GM18526 (cell line): ENCODE measurements around the gene MCC.

Source experiments
- POLR2A ChIP-seq: IDR thresholded peaks from 3 replicates; pipeline ENCODE4 v1.6.1; 2011; ENCODE audit not compliant: insufficient read length; ENCODE audit errors: extremely low read depth

The MCC gene

DNA sequence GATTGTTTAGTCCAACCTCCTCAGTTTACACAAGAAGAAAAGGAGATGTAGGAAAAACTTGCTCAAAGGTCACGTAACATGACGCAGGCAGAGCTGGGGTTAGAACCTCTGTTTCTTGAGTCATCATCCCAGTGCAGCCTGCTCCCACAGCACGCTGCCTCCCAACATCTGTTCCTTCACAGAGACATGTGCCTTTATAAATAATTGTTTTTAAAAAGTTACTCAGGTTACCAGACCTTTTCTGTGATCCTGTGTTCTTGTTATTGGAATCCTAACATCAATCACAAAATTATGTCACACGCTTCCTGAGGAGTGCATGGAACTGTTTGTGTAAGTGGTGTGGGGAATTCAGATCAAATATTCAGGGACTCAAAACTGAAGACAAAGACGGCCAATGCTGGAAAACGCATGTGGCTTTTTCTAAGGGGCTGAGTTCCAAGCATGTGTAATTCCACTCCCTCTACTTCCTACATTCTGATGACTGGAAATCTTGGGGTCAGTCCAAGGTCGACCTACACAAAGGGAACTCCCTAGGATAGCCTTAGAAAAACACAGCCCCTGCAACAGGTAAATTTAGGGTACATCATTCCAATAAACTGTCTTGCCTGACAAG lies 237.8 kb downstream of the MCC start:
- no peak for TF ChIP-seq POLR2A

DNA sequence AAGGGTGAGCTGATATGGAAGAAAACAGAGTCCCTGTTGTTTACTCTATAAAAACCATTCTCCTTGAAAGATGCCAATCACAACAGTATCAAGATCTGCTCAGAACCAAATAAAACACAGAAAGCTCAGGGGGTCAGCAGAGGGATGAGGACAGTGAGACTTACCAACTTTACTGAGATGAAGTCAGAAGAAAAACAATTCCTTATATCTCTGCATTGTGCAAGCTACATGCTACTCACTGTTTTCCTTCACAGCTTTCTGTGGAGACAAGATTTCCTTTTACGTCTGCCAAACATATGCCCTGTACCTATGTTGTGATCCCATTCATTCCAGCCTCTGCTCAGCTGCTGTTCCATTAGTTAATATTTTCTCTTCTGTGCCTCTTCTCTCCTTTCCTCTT lies 239.0 kb downstream of the MCC start:
- no peak for TF ChIP-seq POLR2A

DNA sequence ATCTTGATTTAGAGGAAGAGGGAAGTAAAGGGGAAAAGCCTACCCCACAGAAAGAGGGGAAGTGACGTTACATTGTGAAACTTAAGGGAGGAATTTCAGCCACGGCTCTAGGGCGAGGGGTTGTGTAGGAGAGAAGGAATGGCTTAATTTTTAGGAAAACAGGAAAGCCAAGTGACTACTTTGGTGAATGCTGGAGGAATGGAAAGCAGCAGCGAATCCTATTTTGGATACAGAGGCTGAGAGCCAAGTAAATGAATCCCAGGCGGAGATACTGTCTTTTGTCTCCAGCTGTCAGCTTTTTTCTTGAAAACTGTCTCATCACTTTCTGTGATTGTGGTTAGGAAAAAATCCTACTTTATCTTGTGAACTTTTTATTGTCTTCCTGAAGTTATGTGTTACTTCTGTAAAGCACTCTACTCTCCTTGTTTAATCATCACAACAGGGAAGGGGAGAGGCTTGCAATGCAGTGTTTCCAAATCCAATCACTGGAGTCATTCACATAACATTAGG lies 241.8 kb downstream of the MCC start:
- TF ChIP-seq POLR2A, result no peak

DNA sequence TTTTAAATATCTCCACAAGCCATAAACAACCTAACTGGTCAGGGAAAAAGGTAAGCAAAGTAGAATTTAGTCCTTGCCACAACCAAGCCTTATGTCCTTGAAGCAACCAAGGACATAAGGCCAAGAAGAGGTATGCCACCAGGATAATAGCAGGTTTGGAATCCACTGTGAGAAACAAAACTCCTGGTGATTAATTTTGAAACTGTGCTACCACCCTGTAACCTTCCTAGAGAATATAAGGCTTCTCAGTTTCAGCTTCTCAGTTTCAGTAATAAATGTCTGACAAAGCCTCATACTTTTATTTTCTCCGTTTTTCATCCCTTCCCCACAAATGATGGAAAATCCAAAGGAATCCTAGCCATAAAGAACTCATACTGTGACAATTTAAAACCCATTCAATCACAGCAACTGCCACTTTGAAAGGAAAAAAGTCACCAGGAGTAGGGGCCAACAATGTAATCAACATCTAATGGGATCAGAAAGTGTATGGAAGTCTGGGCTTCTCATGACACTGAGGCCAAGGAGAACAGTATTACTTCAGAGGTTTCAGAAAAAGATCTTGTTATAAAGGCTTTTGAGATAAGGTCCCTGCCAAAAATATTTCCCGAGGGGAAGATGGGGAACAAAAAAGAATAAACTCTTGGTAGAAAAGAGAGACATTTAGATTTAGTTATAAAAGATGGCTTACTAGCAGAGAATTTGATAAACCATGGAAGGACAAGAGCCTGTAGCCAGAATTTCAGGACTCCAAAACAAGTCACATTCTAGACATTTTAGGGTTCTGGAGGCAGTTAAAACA lies 242.6 kb downstream of the MCC start:
- no peak for TF ChIP-seq POLR2A

DNA sequence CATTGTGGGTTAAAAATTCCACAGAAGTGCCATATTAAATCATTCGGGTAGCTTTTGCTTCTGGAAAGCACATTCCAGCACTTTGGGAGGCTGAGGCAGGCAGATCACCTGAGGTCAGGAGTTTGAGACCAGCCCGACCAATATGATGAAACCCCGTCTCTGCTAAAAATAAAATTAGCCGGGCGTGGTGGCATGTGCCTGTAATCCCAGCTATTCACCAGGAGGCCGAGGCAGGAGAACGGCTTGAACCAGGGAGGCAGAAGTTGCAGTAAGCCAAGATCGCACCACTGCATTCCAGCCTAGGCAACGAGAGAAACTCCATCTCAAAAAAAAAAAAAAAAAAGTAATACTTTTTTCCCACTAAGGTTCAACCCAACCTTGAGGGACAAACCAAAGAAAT lies 243.3 kb downstream of the MCC start:
- TF ChIP-seq POLR2A, result no peak

DNA sequence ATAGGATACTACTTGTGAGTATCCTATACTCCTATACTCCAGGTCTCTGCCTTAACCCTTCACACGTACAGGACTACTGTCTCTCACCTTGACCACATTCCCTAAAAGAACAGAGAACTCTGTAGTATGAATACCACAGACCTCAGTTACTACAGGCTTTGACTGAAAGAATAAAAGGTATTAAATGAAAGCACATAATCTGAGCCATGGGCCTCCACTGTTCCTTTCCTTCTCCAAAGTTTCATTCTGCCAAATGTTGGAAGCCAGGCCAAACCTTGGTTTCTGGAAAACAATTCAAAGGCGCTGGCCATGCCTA lies 244.9 kb downstream of the MCC start:
- no peak for TF ChIP-seq POLR2A

DNA sequence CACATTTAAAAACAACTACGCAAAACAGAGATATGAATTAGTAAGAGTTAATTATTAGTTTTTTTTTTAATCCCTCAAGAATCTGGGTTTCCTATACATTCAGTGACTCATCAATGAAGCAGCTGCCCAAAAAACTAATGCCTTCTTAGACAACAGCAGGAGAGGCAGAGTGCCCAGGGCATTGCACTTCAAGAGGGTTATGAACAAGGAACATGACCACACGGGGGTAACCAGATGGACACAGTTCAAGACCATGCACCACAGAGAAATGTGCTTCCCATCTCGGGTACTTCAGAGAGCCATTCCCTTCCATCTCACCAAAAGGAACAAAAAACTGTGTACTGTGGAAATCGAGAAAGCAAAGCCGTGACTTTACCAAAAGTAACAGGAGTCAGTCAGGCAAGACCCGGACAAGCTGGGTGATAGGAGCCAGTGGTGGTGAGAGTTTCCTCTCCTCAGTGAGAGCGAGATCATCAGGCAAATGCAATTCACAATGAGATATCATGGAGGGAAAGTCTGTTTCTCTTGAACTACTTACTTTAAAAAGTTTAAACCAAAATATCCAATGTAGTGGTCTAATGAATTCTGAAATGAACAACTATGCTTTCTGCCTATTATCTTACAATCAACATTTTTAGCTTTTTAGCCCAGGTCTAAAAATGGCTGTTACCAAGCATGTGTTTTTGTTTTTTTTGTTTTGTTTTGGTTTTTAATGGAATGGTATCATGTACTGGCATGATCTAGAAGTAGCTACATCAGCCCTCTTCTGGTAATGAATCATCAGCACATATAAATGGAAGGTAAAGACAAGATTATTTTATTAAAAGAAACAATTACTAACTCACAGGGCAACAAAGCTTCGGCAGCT lies 245.5 kb downstream of the MCC start:
- no peak for TF ChIP-seq POLR2A

DNA sequence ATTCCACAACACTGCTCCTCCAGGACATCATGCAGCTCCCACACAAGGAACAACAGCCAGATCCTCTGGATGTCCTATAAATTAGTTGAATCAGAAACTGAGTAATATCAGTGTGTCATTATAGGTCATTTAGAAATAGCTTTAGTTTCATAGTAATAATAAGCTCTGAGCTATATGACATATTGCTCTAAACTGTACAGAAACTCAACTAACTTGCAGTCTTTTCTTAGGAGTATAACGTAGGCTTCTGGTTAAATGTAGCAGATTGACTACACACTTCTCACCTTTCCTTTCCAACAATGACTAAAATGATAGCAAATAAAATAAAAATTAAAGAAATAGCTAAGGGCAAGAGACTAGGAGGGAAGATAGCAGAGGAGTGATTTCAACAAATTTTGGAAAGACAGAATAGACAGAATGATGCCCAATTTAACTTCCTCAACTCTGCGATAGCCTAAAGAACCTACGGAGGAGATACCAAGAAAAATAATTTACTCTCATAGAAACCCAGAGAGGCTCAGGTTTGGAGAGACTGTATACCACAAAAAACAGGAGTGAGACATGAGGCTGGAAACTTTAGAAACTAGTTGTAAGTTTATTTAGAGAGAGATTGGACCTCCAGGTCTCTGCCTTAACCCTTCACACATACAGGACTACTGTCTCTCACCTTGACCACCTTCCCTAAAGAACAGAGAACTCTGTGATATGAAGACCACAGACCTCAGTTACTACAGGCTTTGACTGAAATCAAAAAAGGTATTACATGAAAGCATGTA lies 247.1 kb downstream of the MCC start:
- no peak for TF ChIP-seq POLR2A

DNA sequence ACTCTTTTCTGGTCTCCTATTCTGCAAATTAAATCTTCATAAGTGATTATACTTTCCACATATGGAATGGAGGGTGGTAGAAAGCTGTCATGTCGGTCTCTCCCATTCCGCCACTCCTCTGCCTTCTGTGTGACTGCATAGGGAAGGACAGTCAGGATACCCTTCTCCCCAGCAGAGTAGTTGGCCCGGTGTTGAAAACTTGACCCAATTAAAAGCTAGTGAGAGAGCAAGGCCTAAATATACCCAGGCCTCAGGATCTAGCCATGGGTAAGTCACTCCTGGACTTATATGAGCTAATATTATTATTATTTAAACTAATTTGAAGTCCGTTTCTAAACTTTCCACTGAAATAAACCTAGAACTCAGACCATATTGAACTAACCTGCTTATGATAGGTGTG lies 248.2 kb downstream of the MCC start:
- TF ChIP-seq POLR2A, result no peak

DNA sequence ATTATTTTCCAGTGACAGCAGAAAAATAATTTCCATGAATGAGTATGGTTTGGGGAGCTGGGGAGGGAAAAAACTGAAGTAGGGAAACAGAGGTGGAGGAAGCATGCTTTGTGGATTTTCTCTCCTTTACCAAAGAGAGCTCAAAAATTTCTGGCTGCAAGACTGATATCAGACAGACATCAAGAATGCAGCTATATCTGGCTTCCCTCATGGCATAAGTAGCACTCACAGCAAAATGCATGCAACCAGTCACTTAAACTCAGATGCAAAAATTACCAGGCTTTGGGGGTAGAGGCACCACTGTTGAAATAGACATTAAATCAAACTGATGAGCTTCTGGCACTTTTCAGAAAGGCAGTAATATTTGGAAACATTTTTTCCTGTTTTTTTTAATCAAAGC lies 250.4 kb downstream of the MCC start:
- no peak for TF ChIP-seq POLR2A

DNA sequence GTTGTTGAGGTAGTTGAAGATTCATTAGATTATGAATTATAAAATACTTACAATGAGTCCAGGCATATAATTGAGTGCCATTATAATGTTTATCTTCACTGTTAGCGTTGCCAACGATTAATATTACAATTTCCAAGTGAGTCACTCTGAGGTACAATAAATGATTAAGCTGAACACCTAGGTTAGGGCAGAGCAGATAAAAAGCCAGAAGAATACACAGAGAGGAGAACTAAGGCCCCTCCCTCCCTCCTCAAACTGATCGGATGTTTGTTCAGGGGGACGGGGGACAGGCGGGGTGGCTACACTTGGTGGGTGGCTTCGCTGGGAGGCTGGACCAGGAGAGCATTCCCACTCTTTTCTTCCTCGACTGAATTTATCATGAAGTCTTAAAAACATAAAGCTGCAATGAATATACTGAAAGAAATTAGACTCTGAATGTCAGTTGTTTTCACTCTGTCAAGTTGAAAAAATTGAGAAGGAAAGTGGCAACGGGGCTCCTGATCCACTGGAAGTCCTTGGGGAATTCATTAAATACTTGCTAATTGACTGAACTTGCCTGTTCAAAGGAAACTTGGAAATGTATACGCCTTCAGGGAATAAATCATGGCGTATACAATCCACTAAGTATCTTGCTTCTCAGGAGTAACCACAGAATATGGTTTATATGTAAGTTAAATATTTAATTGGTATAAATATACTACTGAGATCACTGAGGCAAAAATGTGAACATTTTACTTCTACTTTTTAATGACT lies 251.5 kb downstream of the MCC start:
- no peak for TF ChIP-seq POLR2A

DNA sequence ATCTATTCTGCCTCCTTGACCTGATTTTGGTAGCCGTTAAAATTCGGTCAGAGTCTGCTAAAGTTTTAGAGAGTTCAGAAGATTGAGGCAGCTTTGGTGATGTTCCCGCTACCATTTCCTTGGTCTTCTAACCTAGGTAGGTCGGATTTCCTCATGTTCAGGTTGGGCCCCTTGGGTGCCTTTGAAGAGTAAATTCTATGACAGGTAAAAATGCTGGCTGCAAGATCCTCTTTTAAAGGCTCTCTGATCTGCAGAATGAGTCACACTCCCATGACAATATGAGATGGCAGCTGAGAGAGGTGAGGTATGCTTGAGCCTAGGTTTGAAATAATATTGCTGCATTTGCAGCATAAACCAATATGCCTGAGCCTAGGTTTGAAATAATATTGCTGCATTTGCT lies 252.4 kb downstream of the MCC start:
- no peak for TF ChIP-seq POLR2A

DNA sequence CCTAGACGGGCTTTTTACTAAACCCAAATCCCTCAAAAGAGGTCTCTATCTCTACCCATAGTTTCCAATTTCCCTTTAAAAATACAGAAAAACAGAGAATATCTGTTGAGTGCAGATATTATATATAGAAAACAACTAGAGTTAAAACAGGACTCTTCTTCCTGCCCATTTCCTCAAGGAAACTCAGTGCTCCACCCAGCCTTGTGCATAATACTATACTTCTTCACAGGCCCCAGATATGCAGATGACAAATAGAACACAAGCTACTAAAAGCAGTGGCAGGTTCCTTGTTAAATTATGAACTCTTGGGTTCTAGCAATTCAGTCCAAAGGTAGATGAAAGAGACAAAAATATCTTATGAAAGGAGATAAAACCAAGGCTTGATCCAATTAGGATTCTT lies 253.7 kb downstream of the MCC start:
- TF ChIP-seq POLR2A, result no peak

DNA sequence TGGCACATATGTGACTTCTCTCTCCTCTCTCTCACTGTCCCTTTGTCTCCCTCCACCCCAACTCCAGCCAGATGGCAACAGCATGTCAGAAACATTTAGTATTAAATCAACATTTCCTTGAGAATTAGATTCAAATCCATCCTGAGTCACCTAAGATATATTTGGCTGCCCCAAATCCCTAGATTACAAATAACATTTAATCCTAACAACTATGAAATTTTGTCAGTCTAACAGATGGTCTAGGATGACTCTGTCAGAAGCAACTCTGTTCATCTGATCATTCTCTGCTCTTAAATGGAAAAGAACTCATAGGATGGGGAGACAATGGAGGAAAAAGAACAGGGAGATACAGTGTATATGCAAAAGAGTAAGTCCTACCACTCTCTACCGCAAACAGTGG lies 254.6 kb downstream of the MCC start:
- TF ChIP-seq POLR2A, result no peak
